NOMO-1 (cell line): ENCODE data around the gene SLC29A1.
A peak's percentile ranks its signal among the peaks of the same experiment; 100 is the strongest.
"Not testable (repeated sequence)": the region's sequence is repeated elsewhere in the genome, so short reads cannot be mapped to it uniquely, and the experiment has no call there.

Source experiments
- DNase-seq, 2 experiments: peaks; one replicate each; lab custom pipeline; 2025; ENCODE audit not compliant: unreplicated experiment in 2 of 2; lab: John Stamatoyannopoulos, UW

SLC29A1 gene

DNA sequence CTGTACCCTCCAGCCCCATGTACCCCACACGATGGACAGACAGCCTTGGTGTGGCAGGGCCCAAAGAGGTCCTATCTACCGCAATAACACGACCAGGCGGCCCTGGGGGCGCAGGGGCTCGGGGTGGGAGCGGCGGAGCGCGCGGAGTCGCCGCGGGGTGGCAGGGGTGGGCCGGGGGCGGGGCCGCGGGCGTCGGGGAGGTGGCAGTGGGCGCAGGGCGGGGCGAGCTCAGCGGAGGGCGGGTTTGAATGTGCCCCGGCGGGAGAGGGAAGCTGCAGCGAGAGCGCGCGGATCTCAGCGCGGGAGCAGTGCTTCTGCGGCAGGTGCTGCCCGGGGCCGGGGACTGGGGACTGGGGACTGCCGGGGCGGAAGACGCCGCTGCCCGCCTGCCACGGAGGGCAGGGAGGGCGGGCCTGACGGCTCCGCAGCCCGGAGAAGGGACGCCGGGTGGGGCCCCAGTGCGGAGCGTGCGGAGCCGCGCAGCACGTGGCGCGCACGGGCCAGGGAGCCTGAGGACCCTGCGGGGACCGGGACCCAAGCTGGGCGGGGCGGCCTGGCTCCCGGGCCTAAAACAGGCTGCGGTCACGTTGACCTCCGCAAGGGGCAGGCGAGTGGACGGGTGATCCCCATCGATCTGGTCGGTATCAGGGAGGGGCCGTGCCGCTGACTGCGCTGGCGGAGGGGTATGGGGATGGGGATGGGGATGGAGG, at the start of gene SLC29A1:
SLC29A1 (plus strand) TSS at position 277 of the 710 bp plus-strand sequence. CDS start 3,719 bp downstream, outside the sequence.
- peak; percentile 72 to 77 for DNase-seq

- no peak for DNase-seq
These were observed 47.1 kb upstream of the SLC29A1 start for GRCh38 chr6:44176130-44176761.

GRCh38 chr6:44176762-44177509, 46.5 kb upstream of the SLC29A1 start:
- DNase-seq: no peak

GRCh38 chr6:44177691-44178423, 45.5 kb upstream of the SLC29A1 start:
- no peak for DNase-seq

DNA sequence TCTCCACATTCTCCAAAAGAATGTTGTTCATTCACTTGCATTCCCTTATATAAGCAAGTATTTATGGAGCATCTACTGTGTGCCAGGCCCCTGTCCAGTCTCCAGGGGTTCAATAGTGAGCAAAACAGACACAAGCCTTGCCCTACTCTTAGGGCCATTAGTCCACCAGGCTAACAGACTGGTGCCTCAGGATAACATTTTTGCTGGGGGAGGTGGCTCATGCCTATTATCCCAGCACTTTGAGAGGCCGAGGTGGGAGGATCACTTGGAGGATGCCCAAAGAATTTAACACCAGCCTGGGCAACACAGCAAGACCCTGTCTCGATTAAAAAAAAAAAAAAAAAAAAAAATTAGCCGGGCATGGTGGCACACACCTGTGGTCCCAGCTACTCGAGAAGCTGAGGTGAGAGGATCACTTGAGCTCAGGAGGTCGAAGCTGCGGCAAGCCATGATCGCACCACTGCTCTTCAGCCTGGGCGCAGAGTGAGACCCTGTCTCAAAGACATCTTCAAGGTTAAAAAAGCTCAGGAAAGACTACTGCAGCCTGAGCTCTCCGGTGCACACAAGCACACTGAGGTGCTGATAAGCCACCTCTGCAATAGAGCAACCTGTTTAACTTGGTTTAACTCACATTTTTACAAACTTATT, 44.8 kb upstream of the SLC29A1 start:
- DNase-seq: no peak

DNA sequence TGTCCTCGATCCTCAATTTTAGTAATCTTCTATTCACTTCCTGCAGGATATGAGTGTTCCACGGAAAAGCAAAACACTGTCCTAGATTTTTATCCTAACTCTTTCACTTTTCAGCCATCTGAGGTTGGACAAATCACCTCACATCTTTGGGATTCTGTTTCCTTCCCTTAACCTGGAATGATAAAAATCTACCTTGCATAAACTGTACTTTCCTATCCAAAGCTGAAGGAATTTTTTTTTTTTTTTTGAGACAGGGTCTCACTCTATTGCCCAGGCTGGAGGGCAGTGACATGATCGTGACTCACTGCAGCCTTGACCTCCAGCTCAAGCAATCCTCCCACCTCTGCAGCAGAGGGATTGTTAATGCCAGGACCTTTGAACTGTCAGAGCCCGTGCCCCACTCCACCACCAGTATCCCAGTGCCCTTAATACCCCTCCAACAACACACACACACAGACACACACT, 44.3 kb upstream of the SLC29A1 start:
- no peak for DNase-seq

DNA sequence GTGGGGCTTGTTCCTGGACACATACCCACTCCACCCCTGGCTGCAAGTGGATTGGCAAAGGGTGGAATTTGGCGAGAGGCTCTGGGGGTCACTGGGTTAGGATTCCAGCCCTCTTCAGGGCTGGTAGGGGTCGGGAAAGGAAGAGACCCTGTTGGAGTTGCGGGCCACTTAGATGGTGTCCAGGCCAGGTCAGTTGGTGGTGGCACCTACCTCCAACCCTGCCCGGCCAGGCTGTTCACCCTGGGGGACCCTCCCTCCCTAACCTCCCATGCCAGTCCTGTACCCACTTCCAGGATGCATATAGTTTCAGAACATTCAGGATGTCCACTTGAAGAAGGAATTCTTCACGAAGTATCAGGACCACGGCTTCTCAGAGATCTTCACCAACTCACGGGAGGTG, 43.7 kb upstream of the SLC29A1 start:
- no peak for DNase-seq

DNA sequence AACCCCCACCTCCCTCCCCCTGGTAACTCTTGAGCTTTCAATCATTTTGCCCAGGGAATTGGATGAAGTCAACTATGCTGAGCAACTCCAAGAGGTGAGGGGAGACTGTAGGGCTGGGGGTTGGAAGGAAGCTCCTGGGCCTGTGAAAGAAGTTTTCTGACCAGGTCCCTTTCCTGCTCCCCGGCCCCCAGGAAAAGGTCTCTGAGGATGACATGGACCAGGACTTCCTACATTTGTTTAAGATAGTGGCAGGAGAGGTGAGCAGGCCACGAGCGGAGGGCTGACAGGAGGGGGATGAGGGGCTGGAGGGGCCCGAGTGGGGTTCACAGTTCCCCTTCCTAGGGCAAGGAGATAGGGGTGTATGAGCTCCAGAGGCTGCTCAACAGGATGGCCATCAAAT, 43.0 kb upstream of the SLC29A1 start:
- DNase-seq: no peak

DNA sequence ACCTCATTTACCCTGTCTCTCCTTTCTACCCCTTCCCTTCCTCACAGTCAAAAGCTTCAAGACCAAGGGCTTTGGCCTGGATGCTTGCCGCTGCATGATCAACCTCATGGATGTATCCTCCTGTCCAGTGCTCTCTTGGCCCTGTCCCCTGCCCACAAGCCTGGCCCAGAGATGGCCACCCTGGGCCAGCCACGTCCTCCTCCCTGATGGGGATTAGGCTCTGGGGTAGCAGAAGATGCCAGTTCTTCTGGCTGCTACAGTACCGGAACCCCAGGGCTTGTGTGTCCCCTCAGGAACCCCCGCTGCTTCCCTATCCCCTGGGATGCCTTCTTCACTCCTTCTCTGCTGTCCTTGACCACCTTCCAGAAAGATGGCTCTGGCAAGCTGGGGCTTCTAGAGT, 42.5 kb upstream of the SLC29A1 start:
- no peak for DNase-seq

DNA sequence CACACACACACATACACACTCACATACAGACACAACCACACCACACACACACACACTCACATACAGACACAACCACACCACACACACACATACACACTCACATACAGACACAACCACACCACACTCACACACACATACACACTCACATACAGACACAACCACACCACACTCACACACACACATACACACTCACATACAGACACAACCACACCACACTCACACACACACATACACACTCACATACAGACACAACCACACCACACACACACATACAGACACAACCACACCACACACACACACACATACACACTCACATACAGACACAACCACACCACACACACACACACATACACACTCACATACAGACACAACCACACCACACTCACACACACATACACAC, 41.6 kb upstream of the SLC29A1 start:
- DNase-seq: not testable (repeated sequence)

- no peak for DNase-seq
These were observed 40.4 kb upstream of the SLC29A1 start for GRCh38 chr6:44182911-44183390.

GRCh38 chr6:44183783-44184182, 39.6 kb upstream of the SLC29A1 start:
- no peak for DNase-seq

DNA sequence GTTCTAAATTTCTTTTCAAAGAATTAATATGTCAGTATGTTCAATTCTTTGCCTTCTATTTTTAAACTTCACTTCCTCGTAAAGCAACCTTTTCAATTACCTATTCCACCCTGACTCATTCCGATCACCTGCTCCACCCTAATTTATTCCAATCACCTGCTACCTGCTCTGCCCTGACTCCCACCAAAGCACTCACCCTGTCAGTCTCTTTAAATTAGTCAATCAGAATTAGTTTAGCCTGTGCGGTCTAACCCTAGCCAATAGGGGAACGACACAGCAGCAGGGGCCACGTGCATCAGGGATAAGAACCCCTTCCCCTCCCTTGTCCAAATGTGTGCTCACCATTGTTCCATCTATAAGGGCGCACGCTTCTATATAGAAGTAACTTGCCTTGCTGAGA, 38.0 kb upstream of the SLC29A1 start:
- not testable (repeated sequence) for DNase-seq

DNA sequence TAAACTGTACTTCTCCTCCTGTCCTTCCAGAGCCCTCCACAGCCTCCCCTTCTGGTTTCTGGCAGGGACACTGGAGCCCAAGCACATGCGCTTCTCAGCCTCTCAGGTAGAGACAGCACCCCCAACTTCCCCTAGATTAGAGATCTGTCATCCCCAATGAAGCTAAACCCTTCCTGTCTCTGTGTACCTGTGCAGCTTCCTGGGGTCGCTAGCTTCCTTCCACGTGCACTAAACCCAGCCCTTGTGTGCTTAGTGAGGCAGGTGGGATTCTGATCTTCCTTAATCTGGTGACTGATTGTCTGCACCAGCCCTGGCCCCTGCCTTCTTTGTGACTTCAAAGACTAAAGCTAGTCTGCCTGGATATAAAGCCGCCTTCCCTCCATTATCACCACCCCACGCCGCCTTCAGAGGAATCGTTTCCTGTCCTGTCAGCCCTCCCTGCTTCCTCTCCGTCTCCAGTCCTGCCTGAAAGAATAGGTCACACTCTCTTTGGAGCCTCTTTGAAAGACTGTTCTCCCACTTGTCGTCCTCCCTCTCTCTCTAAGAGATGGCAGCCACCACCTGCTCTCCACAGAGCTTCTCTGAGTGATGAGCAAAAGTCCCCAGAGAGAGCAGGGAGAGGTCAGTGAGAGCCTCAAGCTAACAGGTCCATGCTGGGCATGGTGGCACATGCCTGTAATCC, 37.3 kb upstream of the SLC29A1 start:
- DNase-seq: no peak

DNA sequence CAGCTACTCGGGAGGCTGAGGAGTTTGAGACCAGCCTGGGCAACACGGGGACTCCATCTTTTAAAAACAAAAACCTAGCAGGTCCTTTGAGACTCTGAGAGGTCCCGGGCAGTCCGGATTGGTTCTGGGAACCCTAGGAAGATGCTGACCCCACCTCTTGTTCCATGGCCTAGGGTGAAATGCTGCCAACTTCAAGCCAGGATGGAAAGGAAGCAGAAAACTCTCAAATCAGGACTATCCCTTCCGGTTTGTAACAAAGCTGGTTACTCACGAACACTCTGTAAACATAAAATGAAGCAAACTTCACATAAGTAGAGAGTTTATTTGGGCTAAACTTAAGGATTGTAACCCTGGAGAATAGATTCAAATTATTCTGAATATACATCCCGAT, 36.8 kb upstream of the SLC29A1 start:
- no peak for DNase-seq

GRCh38 chr6:44188819-44189218, 34.6 kb upstream of the SLC29A1 start:
- no peak for DNase-seq

DNA sequence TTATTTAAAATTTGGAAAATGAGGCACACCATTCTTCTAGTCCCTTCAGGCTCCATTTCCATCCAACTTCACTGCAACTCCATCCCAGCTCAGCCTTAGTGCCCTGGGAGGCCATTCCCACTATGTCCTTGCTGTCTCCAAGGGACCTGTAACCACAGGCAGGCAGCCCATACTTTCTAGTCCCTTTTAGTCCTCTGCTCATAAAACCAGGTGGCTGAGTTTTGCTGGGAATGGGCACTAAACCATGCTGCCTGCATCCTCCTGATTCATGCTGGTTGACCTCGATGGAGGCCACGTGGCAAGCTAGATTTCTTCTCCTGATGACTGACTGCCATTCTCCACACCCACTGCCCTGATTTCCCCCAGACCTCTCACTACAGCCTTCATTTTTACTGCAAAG, 34.1 kb upstream of the SLC29A1 start:
- DNase-seq: no peak

DNA sequence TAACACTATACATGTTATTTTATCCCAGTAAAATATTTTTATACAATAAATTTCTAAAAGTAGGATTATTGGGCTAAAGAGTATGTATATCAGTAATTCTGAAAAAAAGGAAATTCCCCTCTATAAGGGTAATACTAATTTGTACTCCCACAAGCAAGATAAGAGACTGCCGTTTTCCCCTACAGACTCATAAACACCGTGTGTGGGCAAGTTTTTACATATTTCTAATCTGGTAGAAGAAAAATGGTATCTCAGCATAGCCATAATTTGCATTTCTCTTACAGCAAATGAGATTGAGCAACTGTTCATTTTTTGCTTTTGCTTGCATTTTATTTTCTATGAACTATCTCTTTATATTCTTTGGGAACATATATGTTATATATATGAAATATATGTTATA, 32.7 kb upstream of the SLC29A1 start:
- DNase-seq: no peak

- no peak for DNase-seq
These were observed 30.9 kb upstream of the SLC29A1 start for GRCh38 chr6:44192428-44193041.
